HEK293 (cell line): ENCODE data around the gene BMERB1.

Experiments used
- BCL11B ChIP-seq: fragments of 450-650 bp; formaldehyde crosslinking; IDR thresholded peaks from 2 replicates; pipeline ENCODE4 v1.5.1; 2016; ENCODE audit warnings: low read depth, missing biosample characterization, missing genetic modification characterization
- EGR2 ChIP-seq: fragments of 450-650 bp; formaldehyde crosslinking; IDR thresholded peaks from 2 replicates; pipeline ENCODE4 v1.5.1; 2016; ENCODE audit warnings: low read depth, missing biosample characterization, missing genetic modification characterization
- OSR2 ChIP-seq: fragments of 450-650 bp; formaldehyde crosslinking; IDR thresholded peaks from 2 replicates; pipeline ENCODE4 v1.5.1; 2016; ENCODE audit warnings: missing biosample characterization, missing genetic modification characterization
- PRDM2 ChIP-seq: fragments of 450-650 bp; formaldehyde crosslinking; IDR thresholded peaks from 2 replicates; pipeline ENCODE4 v1.5.1; 2016; ENCODE audit warnings: missing biosample characterization, missing genetic modification characterization, borderline replicate concordance
- PRDM4 ChIP-seq: fragments of 450-650 bp; formaldehyde crosslinking; IDR thresholded peaks from 2 replicates; pipeline ENCODE4 v1.5.1; 2017; ENCODE audit warnings: missing biosample characterization, missing genetic modification characterization
- ZBTB17 ChIP-seq: fragments of 450-650 bp; formaldehyde crosslinking; IDR thresholded peaks from 2 replicates; pipeline ENCODE4 v1.5.1; 2016; ENCODE audit warnings: missing biosample characterization, missing genetic modification characterization
- ZFHX2 ChIP-seq: fragments of 450-650 bp; formaldehyde crosslinking; conservative IDR thresholded peaks from 2 replicates; pipeline ENCODE4 v1.5.1; 2016; ENCODE audit warnings: missing biosample characterization, missing genetic modification characterization
- ZFP37 ChIP-seq: fragments of 450-650 bp; formaldehyde crosslinking; IDR thresholded peaks from 2 replicates; pipeline ENCODE4 v1.5.1; 2016; ENCODE audit warnings: missing biosample characterization, missing genetic modification characterization
- ZNF157 ChIP-seq: fragments of 450-650 bp; formaldehyde crosslinking; IDR thresholded peaks from 2 replicates; pipeline ENCODE4 v1.5.1; 2016; ENCODE audit warnings: missing biosample characterization, missing genetic modification characterization
- ZNF18 ChIP-seq: fragments of 450-650 bp; formaldehyde crosslinking; IDR thresholded peaks from 2 replicates; pipeline ENCODE4 v1.5.1; 2016; ENCODE audit warnings: missing biosample characterization, missing genetic modification characterization
- ZNF239 ChIP-seq: fragments of 450-650 bp; formaldehyde crosslinking; IDR thresholded peaks from 2 replicates; pipeline ENCODE4 v1.5.1; 2016; ENCODE audit warnings: missing biosample characterization, missing genetic modification characterization
- ZNF302 ChIP-seq: fragments of 450-650 bp; formaldehyde crosslinking; IDR thresholded peaks from 2 replicates; pipeline ENCODE4 v1.5.1; 2016; ENCODE audit warnings: missing biosample characterization, missing genetic modification characterization, low read depth
- ZNF548 ChIP-seq: fragments of 450-650 bp; formaldehyde crosslinking; IDR thresholded peaks from 2 replicates; pipeline ENCODE4 v1.5.1; 2016; ENCODE audit warnings: missing biosample characterization, missing genetic modification characterization
- ZNF571 ChIP-seq: fragments of 450-650 bp; formaldehyde crosslinking; IDR thresholded peaks from 2 replicates; pipeline ENCODE4 v1.5.0; 2017; ENCODE audit warnings: missing biosample characterization, missing genetic modification characterization
- ZNF664 ChIP-seq: fragments of 450-650 bp; formaldehyde crosslinking; IDR thresholded peaks from 2 replicates; pipeline ENCODE4 v1.5.1; 2016; ENCODE audit warnings: missing biosample characterization, missing genetic modification characterization
- TF ChIP-seq, protein P1 (sequence below): fragments of 450-650 bp; formaldehyde crosslinking; IDR thresholded peaks from 2 replicates; pipeline ENCODE4 v1.5.1; 2017; ENCODE audit warnings: missing biosample characterization, missing genetic modification characterization
- TF ChIP-seq, protein P2 (sequence below): fragments of 450-650 bp; formaldehyde crosslinking; IDR thresholded peaks from 2 replicates; pipeline ENCODE4 v1.5.1; 2016; ENCODE audit warnings: missing biosample characterization, missing genetic modification characterization

BMERB1 gene

GRCh38 chr16:15517743-15518377, 83.5 kb downstream of the BMERB1 start (continued):
- TF ChIP-seq PRDM2 (tag by site-specific recombination) (no peak), PRDM4 (tag by site-specific recombination) (no peak), ZNF239 (peak; percentile 71; the same call in 1 of the 2 replicates), ZNF157 (tag by site-specific recombination) (peak; percentile 18; the same call in 1 of the 2 replicates), ZNF548 (tag by site-specific recombination) (peak; percentile 8; the same call in 1 of the 2 replicates), ZBTB17 (tag by site-specific recombination) (no peak), ZNF18 (tag by site-specific recombination) (no peak), ZNF664 (tag by site-specific recombination) (no peak), ZNF302 (tag by site-specific recombination) (no peak), BCL11B (tag by site-specific recombination) (no peak), ZNF571 (tag by site-specific recombination) (no peak), EGR2 (tag by site-specific recombination) (peak; percentile 100), OSR2 (no peak), ZFHX2 (peak; percentile 100), ZFP37 (tag by site-specific recombination) (no peak)
- TF ChIP-seq, protein P1, sequence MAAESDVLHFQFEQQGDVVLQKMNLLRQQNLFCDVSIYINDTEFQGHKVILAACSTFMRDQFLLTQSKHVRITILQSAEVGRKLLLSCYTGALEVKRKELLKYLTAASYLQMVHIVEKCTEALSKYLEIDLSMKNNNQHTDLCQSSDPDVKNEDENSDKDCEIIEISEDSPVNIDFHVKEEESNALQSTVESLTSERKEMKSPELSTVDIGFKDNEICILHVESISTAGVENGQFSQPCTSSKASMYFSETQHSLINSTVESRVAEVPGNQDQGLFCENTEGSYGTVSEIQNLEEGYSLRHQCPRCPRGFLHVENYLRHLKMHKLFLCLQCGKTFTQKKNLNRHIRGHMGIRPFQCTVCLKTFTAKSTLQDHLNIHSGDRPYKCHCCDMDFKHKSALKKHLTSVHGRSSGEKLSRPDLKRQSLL (tag by site-specific recombination), result no peak
- TF ChIP-seq, protein P2, sequence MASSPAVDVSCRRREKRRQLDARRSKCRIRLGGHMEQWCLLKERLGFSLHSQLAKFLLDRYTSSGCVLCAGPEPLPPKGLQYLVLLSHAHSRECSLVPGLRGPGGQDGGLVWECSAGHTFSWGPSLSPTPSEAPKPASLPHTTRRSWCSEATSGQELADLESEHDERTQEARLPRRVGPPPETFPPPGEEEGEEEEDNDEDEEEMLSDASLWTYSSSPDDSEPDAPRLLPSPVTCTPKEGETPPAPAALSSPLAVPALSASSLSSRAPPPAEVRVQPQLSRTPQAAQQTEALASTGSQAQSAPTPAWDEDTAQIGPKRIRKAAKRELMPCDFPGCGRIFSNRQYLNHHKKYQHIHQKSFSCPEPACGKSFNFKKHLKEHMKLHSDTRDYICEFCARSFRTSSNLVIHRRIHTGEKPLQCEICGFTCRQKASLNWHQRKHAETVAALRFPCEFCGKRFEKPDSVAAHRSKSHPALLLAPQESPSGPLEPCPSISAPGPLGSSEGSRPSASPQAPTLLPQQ (tag by site-specific recombination), result no peak
